Panc1 (cell line): ENCODE results near the gene ROBO4. TPM values are rescaled to one million over a fixed set of nuclear protein-coding genes. Genes with fewer than 3 reads are reported as not detected.

ENCODE experiments used
- ATAC-seq: fragments of 200-7000 bp; cut with Tn5 transposase; 2 replicates; pipeline ENCODE4 v1.9.1; 2020; ENCODE audit warnings: mild to moderate bottlenecking, moderate library complexity
- BruUV-seq: library from RNA; stranded (reverse); fragments of 400-500 nt; replicated peaks from 2 replicates; lab custom pipeline; 2021; lab: Mats Ljungman, UMichigan
- CTCF ChIA-PET: fragments of 300-600 bp; sonication (Branson Sonifier 250); formaldehyde crosslinking; loops from one replicate; lab custom pipeline; 2022; ENCODE audit warnings: antibody characterized with exemption; lab: Charles Lee
- POLR2A ChIA-PET: fragments of 300-600 bp; sonication (Branson Sonifier 250); formaldehyde crosslinking; loops from one replicate; lab custom pipeline; 2022; ENCODE audit warnings: antibody characterized with exemption; lab: Charles Lee
- DNase-seq: peaks from one replicate; pipeline ENCODE4 v3.0.0-alpha.2; 2010; ENCODE audit warnings: low read depth, low spot score
- H3K27ac ChIP-seq: 2 replicates; pipeline ENCODE4 v1.5.1; 2011; ENCODE audit warnings: mild to moderate bottlenecking, low read length, inconsistent platforms
- H3K27me3 ChIP-seq: fragments of 200-500 bp; sonication (Bioruptor generic); 2 replicates; pipeline ENCODE4 v1.6.0; 2014; ENCODE audit warnings: low read length, inconsistent platforms; ENCODE audit not compliant: control insufficient read depth, insufficient read depth
- H3K36me3 ChIP-seq: fragments of 200-500 bp; sonication (Bioruptor generic); 2 replicates; pipeline ENCODE4 v1.5.1; 2014; ENCODE audit warnings: inconsistent platforms, mild to moderate bottlenecking, low read length, moderate library complexity; ENCODE audit not compliant: control insufficient read depth, insufficient read depth
- H3K4me1 ChIP-seq: 2 replicates; pipeline ENCODE4 v1.5.1; 2011; ENCODE audit warnings: inconsistent platforms, mild to moderate bottlenecking, low read length, moderate library complexity; ENCODE audit not compliant: control insufficient read depth, insufficient read depth
- H3K4me3 ChIP-seq, 2 experiments: 2 replicates each; pipeline ENCODE4 v1.5.1; 2011 to 2012; ENCODE audit warnings: low read depth in 2 of 2, low read length in 2 of 2, mild to moderate bottlenecking in 2 of 2, inconsistent platforms in 1 of 2, moderate library complexity in 1 of 2
- H3K9me3 ChIP-seq: fragments of 200-500 bp; sonication (Bioruptor generic); 2 replicates; pipeline ENCODE4 v1.5.1; 2014; ENCODE audit warnings: low read depth, mild to moderate bottlenecking, inconsistent platforms, low read length, moderate library complexity; ENCODE audit not compliant: control insufficient read depth, insufficient read depth
- CTCF ChIP-seq: fragments of 450-650 bp; IDR thresholded peaks from 2 replicates; pipeline ENCODE4 v1.5.1; 2017; ENCODE audit warnings: mild to moderate bottlenecking
- POLR2AphosphoS5 ChIP-seq: IDR thresholded peaks from 2 replicates; pipeline ENCODE4 v1.6.1; 2012; ENCODE audit warnings: mild to moderate bottlenecking, low read depth, low read length, moderate library complexity
- REST ChIP-seq, 2 experiments: IDR thresholded peaks; 2 replicates each; pipeline ENCODE4 v1.6.1; 2011 to 2012; ENCODE audit warnings: low read depth in 2 of 2, control low read depth in 1 of 2, low read length in 1 of 2, mild to moderate bottlenecking in 1 of 2, moderate library complexity in 1 of 2; ENCODE audit not compliant: insufficient read depth in 1 of 2
- SIN3A ChIP-seq: IDR thresholded peaks from 2 replicates; pipeline ENCODE4 v1.6.1; 2012; ENCODE audit warnings: low read depth, mild to moderate bottlenecking, low read length, moderate library complexity, borderline replicate concordance; ENCODE audit not compliant: insufficient read depth
- TCF7L2 ChIP-seq: IDR thresholded peaks from 2 replicates; pipeline ENCODE4 v1.6.1; 2011; ENCODE audit warnings: mild to moderate bottlenecking, low read depth, low read length, inconsistent platforms
- in situ Hi-C: cut with HindIII; loops from 2 replicates; pipeline ENCODE4 v1.10.0; 2016; ENCODE audit warnings: low sequenced_read_pairs, low pct_unique_long_range_greater_than_20kb
- intact Hi-C: fragments of 100-400 bp; cut with micrococcal nuclease; formaldehyde crosslinking; loops from one replicate; pipeline ENCODE4 v1.10.0; 2022; ENCODE audit not compliant: unreplicated experiment
- total RNA-seq: library from RNA; stranded (reverse); gene quantifications from one replicate; pipeline ENCODE4 v1.2.1, GENCODE V29; 2021; ENCODE audit not compliant: unreplicated experiment

The ROBO4 gene
- total RNA-seq, 1 experiment from 2014 or later, result 0.26 TPM

GRCh38 chr11:124942466-124943253 lies 45.0 kb upstream of the ROBO4 start:
- in situ Hi-C loops, result no loop called here
- no TSS peak for BruUV-seq
- no peaks in the 10 kb centered on the region for H3K4me1 ChIP-seq
- no peaks in the 10 kb centered on the region for H3K36me3 ChIP-seq
- ATAC-seq (no peak), DNase-seq (no peak)
- TF ChIP-seq TCF7L2 (no peak), REST (IDR thresholded peaks at IDR 0.05; ENCODE audit: insufficient read depth in 1 of 2, low read depth in 2 of 2, low read length in 1 of 2) (no peak)
- CTCF ChIA-PET, result no interaction called here
- no peak overlapping the region for H3K27ac ChIP-seq
- intact Hi-C loops, result no loop called here
- H3K27me3 ChIP-seq, result peaks cover 10% of the 10 kb centered on the region
- POLR2A ChIA-PET, result no interaction called here
- H3K9me3 ChIP-seq, result no peaks in the 10 kb centered on the region
- no peak overlapping the region for H3K4me3 ChIP-seq

- ChIA-PET CTCF (interaction anchor here (0.6 to 0.9 kb wide), 2 partner anchors 65 to 263 kb away, joined by 3 read pairs; no protein-coding TSS in a partner anchor), POLR2A (no interaction called here)
- DNase-seq (no peak), ATAC-seq (no peak)
- no TSS peak for BruUV-seq
- Histone ChIP-seq H3K27ac (no peak overlapping the region), H3K27me3 (peaks cover 19% of the 10 kb centered on the region), H3K36me3 (no peaks in the 10 kb centered on the region), H3K4me3 (no peak overlapping the region), H3K9me3 (no peaks in the 10 kb centered on the region), H3K4me1 (no peaks in the 10 kb centered on the region)
- intact Hi-C loops (no loop called here), in situ Hi-C loops (no loop called here)
- TF ChIP-seq TCF7L2 (no peak), POLR2AphosphoS5 (no peak), CTCF (no peak), SIN3A (no peak), REST (IDR thresholded peaks at IDR 0.05; ENCODE audit: insufficient read depth in 1 of 2, low read depth in 2 of 2, low read length in 1 of 2) (no peak)
Observed at GRCh38 chr11:124941703-124942102, 44.0 kb upstream of the ROBO4 start.
